HG03103 (cell line): ENCODE results near the gene ARL5A.
A peak's percentile ranks its signal among the peaks of the same experiment; 100 is the strongest.
"Not testable (repeated sequence)": the region's sequence is repeated elsewhere in the genome, so short reads cannot be mapped to it uniquely, and the experiment has no call there.

Source experiments
- ATAC-seq: cut with Tn5 transposase; IDR thresholded peaks from one replicate; pipeline ENCODE4 v1.9.1; 2021; ENCODE audit warnings: low read depth; ENCODE audit not compliant: unreplicated experiment

Gene ARL5A, protein sequence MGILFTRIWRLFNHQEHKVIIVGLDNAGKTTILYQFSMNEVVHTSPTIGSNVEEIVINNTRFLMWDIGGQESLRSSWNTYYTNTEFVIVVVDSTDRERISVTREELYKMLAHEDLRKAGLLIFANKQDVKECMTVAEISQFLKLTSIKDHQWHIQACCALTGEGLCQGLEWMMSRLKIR

GRCh38 chr2:151828143-151828889 lies at the start of gene ARL5A:
Gene ARL5A (minus strand): TSS chr2:151828421. CDS start chr2:151828176, 245 bp downstream.
- peak; percentile 94 for ATAC-seq

- not testable (repeated sequence) for ATAC-seq
These were observed 47.4 kb upstream of the ARL5A start for GRCh38 chr2:151875631-151876030.

DNA sequence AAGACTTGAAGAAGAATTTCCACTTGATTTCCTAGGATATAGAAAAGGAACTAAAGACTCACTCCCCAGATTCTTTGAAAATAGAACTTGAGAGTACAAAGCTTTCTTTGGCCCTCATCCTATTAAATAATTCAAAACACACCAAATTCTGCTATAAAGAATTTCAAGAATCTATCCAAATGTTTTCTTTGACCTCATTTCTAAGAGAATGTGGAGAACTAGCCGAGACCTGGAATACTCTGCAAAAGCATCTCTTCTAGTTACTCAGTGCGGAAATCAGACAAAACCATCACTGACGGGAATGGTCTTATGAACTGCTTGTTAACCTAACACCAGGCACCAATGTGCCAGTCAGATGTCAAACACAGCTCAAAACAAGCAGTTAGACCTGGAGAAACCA lies 44.2 kb upstream of the ARL5A start:
- ATAC-seq = no peak

DNA sequence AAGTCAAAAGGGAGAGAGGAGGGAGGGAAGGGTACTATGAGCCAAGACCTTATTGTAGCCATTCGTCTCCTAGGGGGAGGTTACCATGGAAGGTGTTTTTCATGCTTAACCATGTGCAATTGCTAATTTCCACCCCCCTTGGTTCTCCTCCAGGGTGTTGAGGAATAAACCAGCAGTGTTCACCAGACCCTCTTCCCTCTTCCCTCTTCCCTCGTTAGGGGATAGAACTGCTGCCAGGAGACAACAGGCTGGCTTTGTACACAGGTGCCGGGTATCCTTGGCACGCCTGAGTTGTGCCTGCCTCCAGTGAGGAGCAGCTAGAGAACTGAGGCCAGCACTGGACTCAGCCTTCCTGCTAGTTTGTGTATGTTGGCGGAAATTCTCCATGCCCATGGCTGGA lies 41.1 kb upstream of the ARL5A start:
- ATAC-seq = no peak

GRCh38 chr2:151862700-151863099 lies 34.5 kb upstream of the ARL5A start:
- ATAC-seq = peak; percentile 99

DNA sequence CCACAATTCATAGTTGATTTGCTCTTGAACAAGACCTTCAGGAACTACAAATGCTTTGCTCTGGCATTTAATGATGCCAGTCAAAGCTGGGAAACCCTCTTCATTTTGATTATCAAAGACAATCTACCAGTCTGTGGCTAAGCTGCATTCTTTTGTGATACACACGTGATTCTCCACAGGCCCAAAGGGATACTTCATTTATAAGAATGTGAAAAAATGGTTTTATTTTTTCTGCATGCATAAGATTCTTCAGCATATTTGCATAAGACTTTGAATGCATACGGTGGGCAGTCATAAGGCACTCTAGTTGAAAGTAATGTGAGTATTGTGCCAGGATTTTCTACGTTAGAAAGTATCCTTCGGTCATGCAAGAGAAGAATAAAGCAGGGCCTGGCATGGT lies 33.0 kb upstream of the ARL5A start:
- no peak for ATAC-seq

- ATAC-seq = no peak
These were observed 32.5 kb upstream of the ARL5A start for GRCh38 chr2:151860613-151861146.

GRCh38 chr2:151860210-151860609 lies 32.0 kb upstream of the ARL5A start:
- ATAC-seq = no peak

GRCh38 chr2:151857650-151858049 lies 29.4 kb upstream of the ARL5A start:
- no peak for ATAC-seq

GRCh38 chr2:151855111-151855510 lies 26.9 kb upstream of the ARL5A start:
- ATAC-seq = no peak

- no peak for ATAC-seq
These were observed 25.0 kb upstream of the ARL5A start for GRCh38 chr2:151853070-151853758.

DNA sequence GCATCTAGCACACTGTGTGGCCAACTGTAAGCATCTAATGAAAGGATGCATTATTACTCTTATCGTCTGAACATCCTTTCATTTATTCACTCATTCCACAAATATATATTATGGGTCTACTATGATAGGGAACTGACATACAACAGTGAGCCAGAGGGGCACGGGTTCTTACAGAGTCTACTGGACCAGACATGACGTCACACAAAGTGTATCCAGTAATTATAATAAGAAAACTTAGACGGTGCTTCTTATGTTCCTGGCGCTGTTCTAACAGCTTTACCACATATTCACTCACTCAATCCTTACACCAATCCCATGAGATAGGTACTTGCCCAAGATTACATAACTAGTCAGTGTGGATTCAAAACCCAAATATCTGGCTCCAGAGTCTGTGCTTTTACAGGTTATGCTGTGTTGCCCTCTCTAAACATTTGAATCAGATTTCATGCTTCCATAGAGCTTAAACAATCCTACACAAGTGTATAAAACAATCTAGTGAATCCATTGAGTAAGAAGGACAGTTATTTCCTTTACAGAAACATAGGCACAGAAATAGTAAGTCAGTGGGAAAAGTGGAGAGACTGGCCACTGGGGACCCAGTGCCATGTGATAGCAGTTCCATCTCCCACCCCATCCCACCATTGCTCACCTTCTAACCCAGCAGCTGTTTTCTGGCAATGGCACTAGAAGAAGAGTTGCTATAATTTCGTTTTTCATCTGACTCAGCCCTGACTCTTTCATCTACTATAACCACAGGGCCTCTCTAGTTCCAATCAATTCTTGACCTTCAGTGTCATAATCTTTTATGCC lies 24.2 kb upstream of the ARL5A start:
- ATAC-seq = no peak

DNA sequence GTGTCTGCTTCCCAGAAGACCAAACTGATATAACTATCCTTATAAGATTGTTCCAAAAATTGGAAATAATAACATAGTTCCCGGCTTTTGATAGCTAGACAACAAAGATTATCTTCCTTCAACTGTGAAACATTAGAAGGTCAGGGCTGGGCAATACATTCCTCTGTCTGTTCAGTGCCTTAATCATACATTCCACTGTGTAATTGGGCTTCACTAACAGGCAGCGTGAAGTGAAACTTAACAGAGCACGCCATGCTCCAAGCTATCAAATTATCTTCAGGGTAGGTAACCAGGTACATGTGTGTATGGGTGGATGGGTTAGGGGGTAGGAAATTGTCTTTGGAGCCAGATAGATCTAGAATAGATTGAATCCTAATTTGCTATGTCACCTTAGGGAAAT lies 23.5 kb upstream of the ARL5A start:
- no peak for ATAC-seq

DNA sequence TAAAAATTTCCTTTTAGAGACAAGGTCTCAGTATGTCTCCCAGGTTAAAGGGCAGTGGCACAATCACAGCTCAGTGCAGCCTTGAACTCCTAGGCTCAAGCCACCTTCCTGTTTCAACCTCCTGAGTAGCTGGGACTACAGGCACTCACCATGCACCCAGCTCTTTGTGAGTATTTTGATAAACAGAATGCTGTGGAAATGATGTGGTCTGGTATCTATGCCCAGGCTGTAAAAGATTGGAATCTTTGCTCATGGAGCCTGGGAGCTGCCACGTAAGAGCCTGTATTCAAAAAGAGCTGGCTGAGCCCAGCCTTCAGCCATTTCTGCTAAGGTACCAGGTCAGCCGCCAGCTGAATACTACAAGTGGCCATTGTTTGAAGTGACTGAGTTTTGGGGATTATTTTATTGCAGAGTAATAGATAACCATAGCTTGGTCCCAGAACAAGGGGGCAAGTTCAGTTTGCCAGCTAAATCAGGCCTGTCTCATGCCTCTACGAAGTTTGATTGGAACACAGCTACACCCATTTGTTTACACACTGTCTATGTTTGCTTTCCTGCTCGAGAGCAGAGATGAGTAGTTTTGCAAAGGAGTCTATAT lies 21.3 kb upstream of the ARL5A start:
- ATAC-seq = no peak

DNA sequence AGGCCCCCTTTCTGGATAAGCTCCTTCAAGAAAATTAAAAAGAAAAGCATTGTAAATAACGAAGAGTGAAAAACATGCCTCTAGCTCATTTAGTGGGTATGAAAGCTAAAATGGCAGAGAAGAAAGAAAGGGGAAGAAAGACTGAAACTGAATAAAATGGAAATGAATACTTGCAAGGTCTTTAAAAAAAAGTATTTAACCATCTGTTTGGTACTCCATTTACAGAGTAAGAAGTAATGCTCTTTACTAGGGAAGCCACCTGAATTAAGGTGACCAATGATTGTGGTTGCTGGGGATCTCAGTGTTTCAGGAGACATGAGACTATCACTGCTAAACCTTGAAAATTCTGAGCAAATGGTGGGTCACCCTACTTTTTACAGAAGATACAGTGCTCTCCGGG lies 17.7 kb upstream of the ARL5A start:
- ATAC-seq = no peak

- no peak for ATAC-seq
These were observed 17.3 kb upstream of the ARL5A start for GRCh38 chr2:151845481-151845880.

- ATAC-seq = no peak
These were observed 16.1 kb upstream of the ARL5A start for GRCh38 chr2:151844211-151844896.

DNA sequence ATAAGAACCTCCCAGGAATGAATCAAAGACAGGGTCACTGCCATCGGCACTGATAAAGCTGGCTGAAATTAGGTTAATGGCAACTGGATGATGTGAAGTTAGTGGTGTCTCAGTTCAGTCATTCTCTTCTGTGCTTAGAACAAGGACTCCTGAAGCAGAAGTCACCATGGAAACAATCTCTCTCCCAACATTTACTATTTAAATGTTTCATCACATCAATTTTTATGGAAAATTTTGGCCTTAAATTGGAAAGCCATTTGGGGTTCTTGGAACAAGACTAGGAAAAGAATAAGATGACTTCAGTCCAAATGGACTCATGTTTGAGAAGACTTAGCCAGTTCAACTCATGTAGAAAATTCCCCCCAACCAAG lies 15.5 kb upstream of the ARL5A start:
- ATAC-seq = no peak

DNA sequence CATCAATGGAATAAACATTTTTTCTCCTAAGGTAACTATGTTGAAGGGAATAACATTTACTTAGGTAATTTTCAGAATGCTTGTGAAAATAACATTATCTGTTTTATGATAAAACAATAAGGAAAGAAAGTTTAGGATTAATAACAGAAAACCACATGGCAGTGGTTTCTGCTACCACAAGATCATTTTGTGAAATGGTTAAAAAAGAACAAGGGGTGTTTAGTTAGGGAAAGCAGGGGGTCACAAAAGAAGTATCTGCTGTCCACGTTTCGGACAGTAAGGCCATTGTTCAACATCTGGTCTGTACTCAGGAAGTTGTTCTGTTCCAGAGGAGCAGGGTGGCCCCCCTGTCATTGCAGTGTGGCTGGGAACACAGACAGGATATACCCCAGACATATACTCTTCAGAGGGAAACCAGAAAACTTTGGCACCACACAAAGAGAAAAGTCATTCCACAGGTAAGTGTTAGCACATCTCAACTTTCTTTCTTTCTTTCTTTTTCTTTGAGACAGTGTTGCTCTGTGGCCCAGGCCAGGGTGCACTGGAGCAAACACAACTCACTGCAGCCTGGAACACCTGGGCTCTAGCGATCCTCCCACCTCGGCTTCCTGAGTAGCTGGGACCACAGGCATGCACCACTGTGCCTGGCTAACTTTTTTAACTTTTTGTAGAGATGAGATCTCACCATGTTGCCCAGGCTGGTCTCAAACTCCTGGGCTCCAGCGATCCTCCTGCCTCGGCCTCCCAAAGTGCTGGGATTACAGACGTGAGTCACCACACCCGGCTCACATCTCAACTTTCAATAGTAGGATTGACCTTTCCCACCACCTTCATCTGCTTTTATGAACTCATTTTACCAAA lies 14.8 kb upstream of the ARL5A start:
- ATAC-seq = no peak
